ENCODE measurements around the gene AURKB.

The AURKB gene

GRCh38 chr17:8160741-8161221 lies 49.6 kb downstream of the AURKB start:
- DNase-seq, result no peak

DNA sequence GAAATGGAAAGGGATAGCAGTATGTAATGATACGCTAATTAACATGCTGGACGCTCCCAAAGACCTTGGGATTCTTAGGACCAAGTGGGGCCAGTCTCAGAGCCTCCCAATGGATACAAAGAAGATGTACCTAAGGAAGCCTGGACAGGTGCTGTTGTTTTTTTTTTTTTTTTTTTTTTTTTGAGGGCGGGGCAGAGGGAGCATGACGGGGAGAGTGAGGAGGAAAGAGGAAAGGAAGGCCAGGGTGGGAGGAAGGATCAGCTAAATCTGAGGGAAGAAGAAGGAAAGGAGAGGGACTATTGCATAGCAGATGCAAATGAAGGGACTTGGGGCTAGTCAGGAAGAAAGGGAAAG lies 50.2 kb downstream of the AURKB start:
- DNase-seq, result no peak

DNA sequence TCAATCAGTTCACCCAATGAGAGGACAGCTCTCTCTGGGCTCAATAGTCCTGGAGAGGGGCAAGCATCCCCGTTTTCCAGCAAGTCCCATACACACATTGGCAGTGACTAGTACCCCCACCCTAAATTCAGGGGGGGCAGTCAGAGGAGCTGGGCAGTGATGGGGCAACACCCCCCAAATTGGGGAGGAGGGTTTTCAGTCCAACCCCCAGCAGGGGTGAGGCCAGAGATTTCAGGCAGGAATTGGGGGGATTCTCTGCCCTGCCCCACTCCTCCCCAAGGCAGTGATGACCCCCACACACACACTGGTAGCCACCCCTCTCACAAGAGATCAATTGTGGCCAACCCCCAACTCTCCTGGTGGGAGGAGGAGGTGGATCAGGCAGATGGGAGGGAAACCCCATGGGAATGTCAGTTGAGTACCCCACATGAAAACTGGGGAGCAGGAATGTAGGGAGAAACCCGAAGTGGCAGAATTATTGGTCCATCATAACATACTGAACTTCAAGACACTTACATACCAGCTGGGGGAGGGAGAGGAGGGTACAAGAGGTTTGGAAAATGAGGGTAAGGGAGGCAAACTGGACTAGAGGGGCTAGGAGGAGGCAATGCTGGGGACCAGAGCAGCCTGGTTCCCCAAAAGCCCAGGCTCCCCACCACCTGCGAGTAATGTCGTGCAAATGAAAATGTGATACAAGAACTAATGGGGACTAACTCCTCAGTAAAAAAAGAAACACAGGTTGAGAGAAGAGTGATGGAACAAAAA lies 50.7 kb downstream of the AURKB start:
- no peak for DNase-seq

GRCh38 chr17:8159032-8159400 lies 51.4 kb downstream of the AURKB start:
- no peak for DNase-seq

DNA sequence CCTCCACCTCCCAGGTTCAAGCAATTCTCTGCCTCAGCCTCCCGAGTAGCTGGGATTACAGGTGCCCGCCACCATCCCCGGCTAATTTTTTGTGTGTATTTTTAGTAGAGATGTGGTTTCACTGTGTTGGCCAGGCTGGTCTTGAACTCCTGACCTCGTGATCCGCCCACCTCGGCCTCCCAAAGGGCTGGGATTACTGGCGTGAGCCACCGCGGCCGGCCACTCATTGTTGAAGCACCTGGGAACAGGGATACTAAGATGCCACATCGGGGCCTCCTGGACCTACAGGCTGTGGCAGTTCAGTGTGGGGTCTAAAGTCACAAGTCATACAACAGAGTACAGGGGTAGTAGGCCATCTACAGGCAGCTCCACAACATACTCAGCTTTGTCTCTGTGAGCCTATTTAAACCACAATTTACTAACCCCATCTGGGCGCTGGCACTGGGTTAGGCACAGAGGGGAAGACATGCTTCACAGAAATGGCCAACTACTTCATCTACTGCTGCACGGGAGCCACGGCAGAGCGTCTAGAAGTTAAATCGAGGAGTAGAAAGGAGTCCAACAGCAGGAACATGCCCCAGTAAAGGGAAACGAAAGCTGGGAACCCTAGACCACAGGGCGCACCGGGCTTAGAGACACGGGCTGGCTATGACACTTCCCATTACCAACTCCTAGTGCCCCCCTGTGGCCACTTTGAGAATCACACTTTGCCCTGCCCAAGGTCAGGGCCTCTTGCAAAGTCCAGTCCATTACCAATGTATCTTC lies 51.9 kb downstream of the AURKB start:
- DNase-seq, result peak; percentile 25

DNA sequence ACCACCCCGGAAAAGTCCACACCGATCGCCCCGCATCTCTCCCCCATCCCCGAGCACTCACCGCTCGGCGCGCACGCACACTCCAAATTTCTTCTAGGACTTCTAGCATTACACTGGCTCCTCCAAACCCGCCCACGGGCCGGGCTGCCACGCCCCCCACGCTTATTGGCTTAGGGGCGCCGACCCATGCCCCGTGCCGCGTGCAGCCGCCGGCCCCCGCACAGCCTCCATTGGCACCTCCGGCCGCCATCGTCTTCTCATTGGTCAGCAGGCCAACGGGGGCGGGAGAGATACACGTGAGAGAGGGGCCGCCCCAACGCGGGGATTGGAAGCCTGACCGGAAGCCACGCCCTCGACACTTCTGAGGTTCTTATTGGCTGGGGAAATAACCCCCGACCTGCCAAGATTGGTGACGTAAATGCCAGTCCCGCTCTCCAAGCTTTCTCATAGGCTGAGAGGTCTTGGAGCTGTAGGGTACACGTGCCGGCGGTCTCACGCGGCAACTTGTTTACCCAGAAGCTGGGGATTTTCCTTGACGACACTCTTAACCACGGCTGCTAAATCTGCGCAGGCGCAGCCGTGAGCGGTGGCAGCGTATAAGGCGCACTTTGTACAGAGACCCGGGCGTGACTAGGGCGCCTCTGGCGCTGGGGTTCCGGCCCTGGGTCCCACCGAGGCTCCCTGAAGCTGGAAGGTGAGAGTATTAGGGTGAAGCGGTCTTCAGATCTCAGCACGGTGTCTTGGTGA lies 54.0 kb downstream of the AURKB start:
- peak; percentile 98 for DNase-seq

DNA sequence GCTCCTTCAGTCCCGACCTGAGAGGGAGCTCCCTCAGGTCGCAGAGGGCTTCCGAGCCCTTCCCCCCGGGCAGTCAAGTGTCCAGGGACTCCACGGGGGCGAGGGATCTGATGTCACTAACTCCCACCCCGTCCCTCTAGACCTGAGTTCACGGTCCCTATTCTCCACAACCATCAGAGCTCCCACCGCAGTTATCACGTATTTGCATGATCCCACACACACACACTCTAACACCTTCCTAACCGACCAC lies 54.5 kb downstream of the AURKB start:
- DNase-seq, result no peak

DNA sequence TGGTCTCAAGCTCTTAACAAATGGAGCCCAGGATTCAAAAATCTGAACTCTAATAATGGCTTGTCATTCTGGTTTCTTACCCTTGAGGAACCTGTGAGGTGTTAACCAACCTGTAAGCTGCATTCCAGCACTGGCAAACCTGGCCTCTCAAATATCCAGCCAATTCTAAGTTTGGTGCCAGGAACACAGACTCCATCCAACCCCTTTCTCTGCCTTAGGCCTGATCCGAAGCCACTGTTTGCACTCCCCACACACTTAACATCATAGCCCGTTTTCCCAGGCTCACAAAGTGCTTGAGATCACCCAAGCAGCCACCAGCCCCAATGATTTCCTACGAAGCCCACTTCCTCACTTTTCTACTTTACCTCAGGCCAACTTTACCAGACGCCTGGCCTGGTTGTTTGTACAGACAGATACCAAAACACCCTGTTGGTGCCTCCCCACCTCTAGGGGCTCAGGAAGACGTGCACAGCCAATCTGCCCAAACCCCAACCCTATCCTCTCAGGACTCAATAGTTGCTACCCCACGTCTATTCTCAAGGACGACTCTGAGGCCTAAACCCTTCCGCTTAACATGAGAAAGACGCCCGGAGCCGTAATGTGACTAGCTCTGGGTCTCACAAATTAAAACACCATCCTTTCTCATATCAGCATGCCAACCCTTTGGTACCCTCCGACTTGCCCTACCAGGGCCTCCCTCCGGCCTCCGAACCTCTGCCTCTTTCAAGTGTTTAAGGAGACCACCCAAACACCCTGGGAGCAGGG lies 55.0 kb downstream of the AURKB start:
- DNase-seq, result no peak
